Effector memory CD8-positive, alpha-beta T cell (primary cell): ENCODE measurements around the gene DISP1.

ENCODE experiments used
- ATAC-seq: fragments of 150-1000 bp; cut with Tn5 transposase; replicated peaks from 2 replicates; pipeline ENCODE4 v1.10.0; 2021; ENCODE audit warnings: mild to moderate bottlenecking, moderate library complexity
- DNase-seq, 3 experiments: peaks; one replicate each; pipeline ENCODE4 v3.0.0; 2021
- H3K27ac Mint-ChIP-seq, 2 donors: one replicate each; pipeline ENCODE4 v1.8.0; 2022; ENCODE audit warnings: mild to moderate bottlenecking in 2 of 2, mixed read lengths in 2 of 2, moderate library complexity in 2 of 2
- H3K27me3 Mint-ChIP-seq, 2 donors: one replicate each; pipeline ENCODE4 v1.8.0; 2022; ENCODE audit warnings: mixed read lengths in 2 of 2
- H3K36me3 Mint-ChIP-seq: one replicate; pipeline ENCODE4 v1.8.0; 2022; ENCODE audit warnings: mild to moderate bottlenecking, moderate library complexity, mixed read lengths; ENCODE audit not compliant: insufficient read depth
- H3K4me1 Mint-ChIP-seq, 2 donors: one replicate each; pipeline ENCODE4 v1.8.0; 2022; ENCODE audit warnings: low read depth in 2 of 2, mixed read lengths in 2 of 2
- H3K4me3 Mint-ChIP-seq, 2 donors: one replicate each; pipeline ENCODE4 v1.8.0; 2022; ENCODE audit warnings: mild to moderate bottlenecking in 2 of 2, mixed read lengths in 2 of 2, moderate library complexity in 2 of 2
- H3K9me3 Mint-ChIP-seq, 2 donors: one replicate each; pipeline ENCODE4 v1.8.0; 2022; ENCODE audit warnings: mixed read lengths in 2 of 2

DISP1 gene

DNA sequence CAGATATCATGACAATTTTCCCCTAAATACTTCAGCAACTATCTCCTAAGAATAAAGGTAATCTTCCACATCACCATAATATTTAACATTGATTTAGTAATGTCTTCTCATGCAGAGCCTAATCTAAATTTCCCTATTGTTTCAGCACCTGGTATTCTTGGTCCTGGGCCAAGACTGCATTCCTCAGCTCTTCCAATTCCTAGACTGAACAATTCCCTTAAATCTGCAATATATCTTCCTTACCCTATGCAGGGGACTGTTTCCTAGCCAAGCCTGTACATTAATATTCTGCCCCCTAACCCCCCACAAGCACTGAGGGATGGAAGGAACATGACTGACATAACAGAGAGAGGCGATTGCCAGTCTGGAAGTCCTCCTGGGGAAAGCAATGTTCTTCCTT lies 28.7 kb upstream of the DISP1 start:
- Mint-ChIP-seq H3K27me3 (peaks cover 26 to 50% of the 10 kb centered on the region in 2 donors), H3K9me3 (no peaks in the 10 kb centered on the region), H3K36me3 (no peaks in the 10 kb centered on the region), H3K4me3 (no peak overlapping the region), H3K4me1 (no peaks in the 10 kb centered on the region), H3K27ac (no peak overlapping the region)
- DNase-seq = no peak
- no peak for ATAC-seq

DNA sequence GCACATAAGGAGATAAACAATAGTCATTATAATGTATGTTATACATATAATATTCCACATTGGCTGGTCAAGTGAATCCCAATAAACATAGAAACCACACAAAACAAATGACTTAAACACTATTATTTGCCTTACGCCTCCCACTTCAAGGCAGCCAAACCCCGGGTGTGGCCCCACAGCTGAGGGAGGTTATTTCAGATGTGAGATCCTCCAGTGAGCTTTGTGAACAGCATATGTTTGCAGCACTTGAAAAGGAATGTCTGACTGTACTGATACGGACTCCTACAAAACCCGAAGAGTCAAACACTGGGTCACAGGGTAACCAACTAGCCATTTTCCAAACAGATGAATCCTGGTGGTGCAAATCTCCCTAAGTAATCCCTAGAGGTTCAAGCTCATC lies 27.1 kb upstream of the DISP1 start:
- Mint-ChIP-seq H3K36me3 (no peaks in the 10 kb centered on the region), H3K4me3 (no peak overlapping the region), H3K27ac (no peak overlapping the region), H3K27me3 (peaks cover 11 to 36% of the 10 kb centered on the region in 2 donors), H3K9me3 (no peaks in the 10 kb centered on the region), H3K4me1 (no peaks in the 10 kb centered on the region)
- ATAC-seq (no peak), DNase-seq (no peak)

DNA sequence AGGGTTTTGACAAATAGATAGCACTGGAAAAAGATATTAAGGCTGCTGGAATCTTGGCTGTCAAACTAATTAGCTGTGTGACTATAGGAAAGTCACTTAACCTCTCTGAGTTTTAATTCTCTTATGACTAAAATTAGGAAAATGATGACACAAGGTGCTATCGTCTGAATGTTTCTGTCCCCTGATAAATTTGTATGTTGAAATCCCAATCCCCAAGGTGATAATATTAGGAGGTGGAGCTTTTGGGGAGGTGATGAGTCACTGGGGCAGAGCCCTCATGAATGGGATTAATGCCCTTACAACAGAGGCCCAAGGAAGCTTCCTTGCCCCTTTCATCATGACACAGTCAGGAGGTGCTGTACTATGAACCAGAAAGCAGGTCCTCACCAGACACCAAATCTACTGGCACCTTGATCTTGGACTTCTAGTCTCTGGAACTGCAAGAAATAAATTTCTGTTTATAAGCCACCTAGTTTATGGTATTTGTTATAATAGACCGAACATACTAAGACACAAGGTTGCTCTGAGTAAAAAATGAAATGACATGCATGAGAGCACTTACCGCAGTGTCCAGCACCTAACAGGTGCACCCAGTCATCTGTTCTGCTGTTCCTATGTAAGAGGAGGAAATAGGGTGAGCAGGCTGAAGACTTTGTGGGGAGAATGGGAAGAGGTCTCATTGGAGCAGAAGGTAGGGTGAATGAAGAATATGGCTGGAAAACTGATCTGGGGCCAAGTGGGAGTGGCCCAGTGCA lies 26.3 kb upstream of the DISP1 start:
- Mint-ChIP-seq H3K36me3 (no peaks in the 10 kb centered on the region), H3K27me3 (peaks cover 11 to 30% of the 10 kb centered on the region in 2 donors), H3K27ac (no peak overlapping the region), H3K4me3 (no peak overlapping the region), H3K9me3 (no peaks in the 10 kb centered on the region), H3K4me1 (no peaks in the 10 kb centered on the region)
- DNase-seq = no peak
- ATAC-seq = no peak

DNA sequence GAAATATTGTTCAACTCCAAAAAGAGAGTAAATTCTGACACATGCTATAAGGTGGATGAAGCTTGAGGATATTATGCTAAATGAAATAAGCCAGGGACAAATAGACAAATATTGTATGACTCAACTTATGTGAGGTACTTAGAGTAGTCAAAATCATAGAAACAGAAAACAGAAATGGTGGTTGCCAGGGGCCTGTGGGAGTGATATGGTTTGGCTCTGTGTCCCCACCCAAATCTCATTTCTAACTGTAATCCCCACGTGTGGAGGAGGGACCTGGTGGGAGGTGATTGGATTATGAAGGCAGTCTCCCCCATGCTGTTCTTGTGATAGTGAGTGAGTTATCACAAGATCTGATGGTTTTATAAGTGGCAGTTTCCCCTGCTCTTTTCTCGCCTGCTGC lies 24.7 kb upstream of the DISP1 start:
- peaks cover 11 to 15% of the 10 kb centered on the region in 2 donors for H3K27me3 Mint-ChIP-seq

DNA sequence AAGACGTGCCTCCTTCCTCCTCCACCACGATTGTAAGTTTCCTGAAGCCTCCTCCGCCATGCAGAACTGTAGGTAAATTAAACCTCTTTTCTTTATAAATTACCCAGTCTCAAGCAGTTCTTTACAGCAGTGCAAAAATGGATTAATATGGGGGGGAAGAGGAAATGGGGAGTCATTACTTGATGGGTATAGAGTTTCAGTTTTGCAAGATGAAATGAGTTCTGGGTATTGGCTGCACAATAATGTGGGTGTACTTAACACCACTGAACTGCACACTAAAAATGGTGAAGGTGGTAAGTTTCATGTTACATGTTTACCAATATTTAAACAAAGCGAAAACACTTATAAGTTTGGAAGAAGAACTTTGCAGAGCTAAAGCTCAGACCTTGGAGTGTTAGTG lies 24.3 kb upstream of the DISP1 start:
- Mint-ChIP-seq H3K9me3 (no peaks in the 10 kb centered on the region), H3K4me1 (no peaks in the 10 kb centered on the region), H3K36me3 (no peaks in the 10 kb centered on the region), H3K4me3 (no peak overlapping the region), H3K27me3 (peaks cover 11 to 15% of the 10 kb centered on the region in 2 donors), H3K27ac (no peak overlapping the region)
- DNase-seq = no peak
- ATAC-seq = no peak

More for the DNA sequence above, 24.7 kb upstream of the DISP1 start:
- no peak overlapping the region for H3K27ac Mint-ChIP-seq
- H3K4me1 Mint-ChIP-seq = no peaks in the 10 kb centered on the region
- DNase-seq = no peak
- H3K4me3 Mint-ChIP-seq = no peak overlapping the region
- no peak for ATAC-seq
- no peaks in the 10 kb centered on the region for H3K9me3 Mint-ChIP-seq
- no peaks in the 10 kb centered on the region for H3K36me3 Mint-ChIP-seq

DNA sequence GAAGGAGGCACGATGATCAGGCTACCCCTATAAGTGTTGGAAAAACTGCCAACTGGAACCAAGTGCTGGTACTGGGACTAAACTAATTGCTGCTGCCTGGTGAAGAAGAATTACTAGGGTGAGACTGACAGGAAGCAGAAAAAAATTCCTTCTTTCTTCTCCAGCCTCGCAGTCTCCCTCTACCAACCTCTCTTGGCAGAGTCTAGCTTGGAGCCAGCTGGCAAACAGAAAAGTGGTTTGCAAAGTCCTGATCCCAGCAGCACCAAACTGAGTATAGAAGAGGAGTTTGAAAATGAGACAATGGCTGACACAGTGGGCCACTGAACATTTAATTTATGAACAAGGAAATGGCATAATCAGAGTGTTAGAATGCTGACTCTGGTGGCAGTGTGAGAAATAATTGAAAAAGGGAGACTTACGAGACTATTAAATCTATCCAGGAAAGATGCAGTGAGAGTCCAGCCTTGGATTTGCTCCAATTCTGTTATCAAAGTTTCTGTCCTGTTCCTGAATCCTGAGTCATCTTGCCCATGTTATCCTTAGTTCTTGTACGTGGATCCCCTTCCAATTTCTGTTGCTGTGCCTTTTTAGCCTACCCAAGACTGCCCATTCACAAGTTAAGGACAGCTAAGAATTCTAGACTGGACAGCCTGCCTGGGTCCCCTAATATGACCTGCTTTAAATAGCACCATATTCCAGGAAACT lies 23.7 kb upstream of the DISP1 start:
- no peaks in the 10 kb centered on the region for H3K4me1 Mint-ChIP-seq
- no peaks in the 10 kb centered on the region for H3K9me3 Mint-ChIP-seq
- no peak overlapping the region for H3K4me3 Mint-ChIP-seq
- ATAC-seq (no peak), DNase-seq (no peak)
- H3K27ac Mint-ChIP-seq = no peak overlapping the region
- peaks cover 9 to 11% of the 10 kb centered on the region in 2 donors for H3K27me3 Mint-ChIP-seq
- H3K36me3 Mint-ChIP-seq = no peaks in the 10 kb centered on the region

DNA sequence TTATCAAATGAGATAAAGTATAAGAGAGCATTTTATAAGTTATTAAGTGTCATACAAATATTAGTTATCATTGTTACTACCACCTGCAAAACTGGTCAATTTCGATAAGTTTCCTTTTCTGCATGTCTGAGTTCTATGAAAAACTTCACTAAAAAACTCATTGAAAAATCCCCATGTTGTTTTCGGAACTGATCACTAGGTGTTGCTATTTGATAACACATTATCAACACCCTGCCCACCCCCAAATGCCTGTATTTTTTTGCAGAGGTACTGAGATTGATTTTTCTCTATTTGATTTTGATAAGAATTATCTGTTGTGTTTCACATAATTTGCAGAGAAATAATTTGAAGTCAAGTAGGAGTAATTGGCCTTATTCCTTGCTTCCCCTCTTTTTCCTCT lies 22.1 kb upstream of the DISP1 start:
- H3K27ac Mint-ChIP-seq = peak overlapping the region in 1 of 2 donors; percentile 14
- no peaks in the 10 kb centered on the region for H3K27me3 Mint-ChIP-seq
- no peaks in the 10 kb centered on the region for H3K9me3 Mint-ChIP-seq
- DNase-seq = no peak
- H3K4me1 Mint-ChIP-seq = no peaks in the 10 kb centered on the region
- no peak overlapping the region for H3K4me3 Mint-ChIP-seq
- H3K36me3 Mint-ChIP-seq = no peaks in the 10 kb centered on the region
- ATAC-seq = no peak

DNA sequence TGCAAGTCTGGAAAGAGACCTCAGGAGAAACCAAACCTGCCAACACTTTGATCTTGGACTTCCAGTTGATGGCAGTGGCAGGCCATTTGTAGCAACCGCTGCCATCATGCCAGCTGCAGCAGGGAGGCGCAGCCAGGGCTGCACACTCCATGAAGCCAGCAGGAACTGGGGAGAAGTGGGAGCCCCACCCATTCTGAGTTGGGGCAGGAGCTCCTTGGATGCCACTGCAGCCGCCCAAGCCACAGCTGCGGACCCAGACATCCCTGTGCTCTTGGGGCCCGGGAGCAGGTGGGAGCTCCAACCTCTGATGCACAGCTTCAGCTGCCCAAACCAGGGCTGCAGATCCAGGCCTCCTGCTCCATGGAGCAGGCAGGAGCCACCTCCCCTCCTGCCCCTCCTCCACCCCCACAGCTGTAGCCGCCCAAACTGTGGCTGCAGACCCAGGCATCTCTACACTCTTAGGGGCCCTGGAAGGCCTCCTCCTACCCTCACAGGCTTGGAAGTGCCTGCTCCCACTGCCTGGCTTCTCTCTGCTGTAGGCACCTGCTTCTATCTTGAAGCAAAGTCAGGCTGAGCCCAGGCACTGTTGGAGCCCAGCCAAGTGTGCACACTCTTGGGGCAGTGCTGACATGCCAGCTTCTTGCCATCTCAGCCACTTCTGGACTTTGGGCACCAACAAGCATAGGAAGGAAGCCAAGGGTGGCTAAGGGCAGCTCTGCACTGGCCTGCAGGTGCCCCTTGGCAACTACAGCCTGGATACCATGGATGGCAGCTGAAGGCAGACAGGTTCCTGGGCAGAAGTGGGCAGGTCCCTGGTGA lies 20.0 kb upstream of the DISP1 start:
- H3K9me3 Mint-ChIP-seq = no peaks in the 10 kb centered on the region
- ATAC-seq (no peak), DNase-seq (no peak)
- H3K4me1 Mint-ChIP-seq = peaks cover 0 to 2% of the 10 kb centered on the region in 2 donors
- H3K4me3 Mint-ChIP-seq = no peak overlapping the region
- H3K27me3 Mint-ChIP-seq = peaks cover 0 to 11% of the 10 kb centered on the region in 2 donors
- H3K27ac Mint-ChIP-seq = no peak overlapping the region
- no peaks in the 10 kb centered on the region for H3K36me3 Mint-ChIP-seq

DNA sequence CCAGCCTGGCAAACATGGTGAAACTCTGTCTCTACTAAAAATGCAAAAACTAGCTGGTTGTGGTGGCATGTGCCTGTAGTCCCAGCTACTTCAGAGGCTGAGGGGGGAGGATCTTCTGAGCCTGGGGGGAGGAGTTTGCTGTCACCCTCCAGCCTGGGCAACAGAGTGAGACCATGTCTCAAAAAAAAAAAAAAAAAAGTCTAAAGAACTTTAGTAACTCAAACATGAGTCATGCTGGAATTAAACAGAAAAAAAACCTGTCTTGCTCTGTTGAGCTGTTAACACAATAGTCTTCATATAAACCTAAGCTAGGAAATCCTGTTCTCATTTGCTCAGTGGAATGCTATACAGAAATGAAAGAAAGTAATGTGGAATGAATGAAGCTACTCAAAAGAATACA lies 16.7 kb upstream of the DISP1 start:
- Mint-ChIP-seq H3K27me3 (peaks cover 20 to 37% of the 10 kb centered on the region in 2 donors), H3K4me3 (no peak overlapping the region), H3K27ac (no peak overlapping the region), H3K36me3 (no peaks in the 10 kb centered on the region), H3K4me1 (peaks cover 0 to 2% of the 10 kb centered on the region in 2 donors), H3K9me3 (no peaks in the 10 kb centered on the region)
- no peak for ATAC-seq
- DNase-seq = no peak

DNA sequence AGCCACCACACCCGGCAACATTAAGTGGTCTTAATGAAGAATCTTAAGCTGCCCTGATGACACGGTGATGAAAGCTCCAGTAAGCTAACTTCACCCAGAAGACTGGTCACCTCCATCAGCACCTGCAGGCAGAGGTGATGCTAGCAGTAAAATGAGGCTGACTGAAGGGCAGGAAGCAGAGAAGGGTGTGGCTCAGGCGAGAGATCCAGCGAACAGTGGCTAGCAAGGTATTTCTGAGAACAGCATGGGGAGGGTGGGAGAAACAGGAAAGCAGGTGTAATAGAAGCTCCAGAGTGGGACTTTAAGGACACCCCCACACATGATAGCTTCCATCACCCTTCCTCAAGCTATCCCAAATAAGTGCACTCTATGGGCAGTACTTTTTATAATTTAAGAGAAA lies 15.9 kb upstream of the DISP1 start:
- DNase-seq = no peak
- no peaks in the 10 kb centered on the region for H3K9me3 Mint-ChIP-seq
- no peak overlapping the region for H3K4me3 Mint-ChIP-seq

DNA sequence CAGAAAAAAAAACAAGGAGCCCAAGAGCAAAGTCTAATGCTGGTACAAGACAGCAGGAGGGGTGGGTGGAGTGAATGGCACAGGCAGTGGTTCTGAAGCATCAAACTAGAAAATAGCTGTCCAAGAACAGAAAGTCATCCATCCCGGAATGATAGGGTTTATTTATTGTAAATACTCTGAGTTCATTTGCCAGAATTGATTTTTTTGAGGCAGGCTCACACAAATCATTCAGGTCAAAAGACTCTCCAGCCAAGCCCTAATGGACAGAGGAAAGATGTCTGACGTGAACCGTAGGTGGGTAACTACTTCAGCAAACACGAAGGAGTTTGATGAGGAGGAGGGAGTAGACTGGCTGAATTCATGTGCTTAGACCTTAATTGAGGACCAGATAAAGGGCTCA lies 13.8 kb upstream of the DISP1 start:
- Mint-ChIP-seq H3K4me3 (no peak overlapping the region), H3K27ac (no peak overlapping the region), H3K27me3 (peaks cover 39 to 60% of the 10 kb centered on the region in 2 donors), H3K4me1 (peaks cover 0 to 2% of the 10 kb centered on the region in 2 donors), H3K9me3 (no peaks in the 10 kb centered on the region), H3K36me3 (no peaks in the 10 kb centered on the region)
- ATAC-seq (no peak), DNase-seq (no peak)

More for the DNA sequence above, 15.9 kb upstream of the DISP1 start:
- Mint-ChIP-seq H3K4me1 (peaks cover 0 to 2% of the 10 kb centered on the region in 2 donors), H3K27ac (no peak overlapping the region), H3K27me3 (peaks cover 28 to 45% of the 10 kb centered on the region in 2 donors), H3K36me3 (no peaks in the 10 kb centered on the region)
- no peak for ATAC-seq

DNA sequence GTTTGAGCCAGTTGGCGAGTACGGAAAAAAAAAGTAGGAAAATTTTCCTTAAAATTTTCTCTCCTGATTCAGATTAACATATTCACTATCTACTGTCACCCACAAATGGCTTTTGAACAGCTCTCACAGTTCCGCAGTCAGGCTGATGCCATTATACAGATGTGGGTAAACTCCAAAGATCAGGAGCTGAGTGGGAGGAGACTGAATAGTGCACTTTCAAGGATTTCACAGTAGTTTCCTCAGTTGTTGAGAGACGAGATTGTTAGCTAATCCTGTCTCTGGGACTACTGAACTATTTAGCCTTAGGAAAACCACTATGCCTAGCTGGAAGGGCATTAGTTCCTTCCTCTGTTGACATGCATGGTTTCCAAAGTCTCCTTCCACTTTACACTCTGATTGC lies 3.2 kb upstream of the DISP1 start:
- ATAC-seq (no peak), DNase-seq (no peak)
- H3K4me1 Mint-ChIP-seq = peaks cover 13% of the 10 kb centered on the region in 2 donors
- peaks cover 9 to 10% of the 10 kb centered on the region in 2 donors for H3K27me3 Mint-ChIP-seq
- H3K27ac Mint-ChIP-seq = no peak overlapping the region
- peaks cover 6% of the 10 kb centered on the region for H3K36me3 Mint-ChIP-seq
- no peak overlapping the region for H3K4me3 Mint-ChIP-seq
- H3K9me3 Mint-ChIP-seq = peaks cover 0 to 6% of the 10 kb centered on the region in 2 donors

DNA sequence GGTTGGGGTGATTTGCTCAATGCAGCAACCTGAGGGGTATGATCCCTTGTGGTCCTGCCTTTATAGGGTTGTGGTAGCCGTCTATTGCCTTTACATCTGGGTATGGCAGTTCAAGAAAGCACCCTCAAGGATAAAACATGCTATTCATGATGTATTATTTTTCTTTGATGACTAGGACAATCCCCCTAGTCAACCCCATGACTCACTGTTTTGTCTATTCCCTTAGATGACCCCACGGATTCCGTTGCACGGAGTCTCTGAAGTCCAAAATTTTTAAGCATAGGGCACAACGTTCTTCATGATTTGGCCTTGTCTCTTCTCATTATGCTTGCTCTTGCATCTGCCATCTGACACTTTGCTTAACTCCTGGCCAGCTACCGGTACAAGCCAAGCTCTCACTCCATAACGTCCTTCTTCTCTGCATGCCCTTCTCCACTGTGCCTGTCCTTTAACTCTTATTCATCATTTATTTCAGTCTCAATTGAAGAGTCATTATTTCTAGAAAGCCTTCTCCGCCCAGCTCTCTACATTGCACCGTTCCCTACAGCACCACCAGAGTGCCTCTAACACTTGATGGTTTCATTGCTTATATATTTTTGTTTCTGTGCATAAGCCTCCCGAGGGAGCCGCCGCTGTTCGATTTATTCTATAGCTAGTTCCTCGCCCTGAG lies 838 bp upstream of the DISP1 start:
- H3K27me3 Mint-ChIP-seq = no peaks in the 10 kb centered on the region
- H3K36me3 Mint-ChIP-seq = peaks cover 2% of the 10 kb centered on the region
- ATAC-seq (no peak), DNase-seq (peak in 1 of 3 experiments; percentile 2)
- H3K27ac Mint-ChIP-seq = peak overlapping the region; percentile 88 to 94
- peaks cover 18 to 19% of the 10 kb centered on the region in 2 donors for H3K4me1 Mint-ChIP-seq
- H3K9me3 Mint-ChIP-seq = peaks cover 0 to 6% of the 10 kb centered on the region in 2 donors
- peak overlapping the region; percentile 95 for H3K4me3 Mint-ChIP-seq
